GM19467 (cell line): ENCODE measurements around the gene XRCC4.
"Not testable (repeated sequence)": the region's sequence is repeated elsewhere in the genome, so short reads cannot be mapped to it uniquely, and the experiment has no call there.

Experiments used
- ATAC-seq: cut with Tn5 transposase; IDR thresholded peaks from one replicate; pipeline ENCODE4 v1.9.1; 2021; ENCODE audit warnings: mild to moderate bottlenecking, moderate library complexity; ENCODE audit not compliant: unreplicated experiment

Gene XRCC4

DNA sequence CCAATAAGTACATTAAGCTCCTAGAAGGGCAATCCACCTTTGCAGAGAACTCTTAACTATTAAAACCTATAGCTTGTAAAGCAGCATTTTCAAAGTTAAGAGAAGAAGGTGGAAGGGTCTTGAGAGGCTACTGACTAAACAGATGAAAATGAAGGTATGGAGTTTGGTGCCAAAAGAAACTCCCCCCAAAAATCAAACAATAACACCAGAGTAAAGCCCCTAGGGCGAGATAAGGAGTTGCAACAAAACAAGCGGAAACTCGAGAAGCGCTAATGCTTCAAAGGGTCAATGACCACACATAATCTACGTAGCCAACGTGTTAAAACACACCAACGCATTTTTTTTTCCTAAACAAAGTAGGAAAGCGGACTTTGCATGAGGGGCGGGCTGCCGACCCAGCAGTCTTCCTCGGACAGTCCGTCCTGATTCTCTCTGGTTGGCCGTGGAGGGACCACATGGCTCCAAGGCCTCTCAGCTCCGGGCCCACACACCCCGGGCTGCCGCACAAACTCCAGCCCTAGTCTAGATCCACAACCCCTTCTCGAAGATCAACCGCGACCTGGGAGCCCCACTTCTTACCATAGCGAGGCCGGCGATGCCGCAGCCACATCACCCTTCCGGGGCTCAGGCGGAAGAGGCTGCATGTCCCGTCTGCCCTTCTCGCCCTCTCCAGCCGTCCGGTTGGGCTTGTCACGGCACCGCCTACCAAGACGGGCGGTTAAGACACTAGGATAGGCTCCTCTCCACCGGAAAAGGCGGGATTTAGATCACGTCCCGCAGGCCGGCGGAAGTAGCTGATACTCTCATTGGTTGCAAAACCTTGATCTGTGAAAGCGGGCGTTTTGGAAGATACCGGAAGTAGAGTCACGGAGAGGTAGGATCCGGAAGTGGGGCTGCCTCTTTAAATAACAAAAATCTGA is at the start of gene XRCC4, which contains the start of gene TMEM167A:
XRCC4 (plus strand) TSS at position 806 of the 920 bp plus-strand sequence. CDS start 27,373 bp downstream, outside the sequence.
TMEM167A (minus strand) TSS at position 653 of the 920 bp plus-strand sequence; CDS start at position 582, 71 bp downstream.
- peak; percentile 99 for ATAC-seq

DNA sequence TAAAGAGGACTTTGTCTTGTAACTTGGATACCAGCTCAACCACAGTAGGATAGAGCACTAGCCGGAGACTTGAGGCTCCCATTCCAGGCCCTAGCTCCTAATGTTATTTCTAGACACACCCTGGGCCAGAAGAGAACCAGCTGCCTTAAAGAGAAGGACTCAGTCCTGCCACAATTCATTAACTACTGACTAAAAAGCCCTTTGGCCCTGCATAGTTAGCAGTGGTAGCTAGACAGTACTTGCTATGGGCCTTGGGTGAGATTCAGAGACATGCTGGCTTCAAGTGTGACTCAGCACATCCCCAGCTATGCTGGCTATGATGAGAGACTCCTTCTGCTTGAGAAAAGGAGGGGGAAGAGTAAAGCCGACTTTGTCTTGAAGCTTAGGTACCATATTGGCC is 47.4 kb upstream of the XRCC4 start:
- no peak for ATAC-seq

DNA sequence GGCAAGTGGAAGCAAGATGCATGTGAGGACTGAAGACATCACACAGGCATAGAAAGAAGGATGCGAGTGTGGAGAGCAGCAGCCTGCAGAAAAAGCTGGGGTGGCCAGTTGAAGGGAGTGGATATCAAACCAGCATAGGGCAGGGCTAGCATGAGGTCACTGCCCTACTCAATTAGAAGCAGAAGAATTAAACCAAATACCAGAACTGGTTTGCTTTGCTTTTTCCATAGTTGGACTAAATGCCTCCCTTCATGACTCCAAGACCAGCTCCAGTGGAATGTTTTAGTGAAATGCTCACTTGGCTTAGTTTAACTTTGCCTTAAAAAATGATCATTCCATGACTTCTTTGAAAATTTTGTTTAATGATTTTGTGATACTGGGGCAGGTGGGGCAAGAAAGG is 46.0 kb upstream of the XRCC4 start:
- ATAC-seq = no peak

DNA sequence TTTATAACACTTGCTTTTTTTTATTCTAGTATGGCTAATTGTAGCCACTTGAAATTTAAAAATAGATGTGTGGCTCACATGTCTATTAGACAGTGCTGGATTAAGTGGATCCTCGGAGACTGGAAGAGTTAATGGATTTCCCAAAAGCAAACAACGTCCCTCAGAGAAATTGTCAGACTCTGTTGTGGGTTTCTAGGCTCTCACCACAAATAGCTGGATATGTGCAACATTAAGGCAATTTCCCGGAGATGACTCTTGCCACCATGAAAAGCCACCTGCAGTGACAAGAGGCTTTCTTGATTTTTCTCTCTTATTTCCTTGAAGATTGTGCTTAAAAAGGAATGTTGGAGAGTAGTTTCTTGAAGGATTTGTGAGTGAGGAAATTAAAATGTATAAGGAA is 43.3 kb upstream of the XRCC4 start:
- ATAC-seq = no peak

DNA sequence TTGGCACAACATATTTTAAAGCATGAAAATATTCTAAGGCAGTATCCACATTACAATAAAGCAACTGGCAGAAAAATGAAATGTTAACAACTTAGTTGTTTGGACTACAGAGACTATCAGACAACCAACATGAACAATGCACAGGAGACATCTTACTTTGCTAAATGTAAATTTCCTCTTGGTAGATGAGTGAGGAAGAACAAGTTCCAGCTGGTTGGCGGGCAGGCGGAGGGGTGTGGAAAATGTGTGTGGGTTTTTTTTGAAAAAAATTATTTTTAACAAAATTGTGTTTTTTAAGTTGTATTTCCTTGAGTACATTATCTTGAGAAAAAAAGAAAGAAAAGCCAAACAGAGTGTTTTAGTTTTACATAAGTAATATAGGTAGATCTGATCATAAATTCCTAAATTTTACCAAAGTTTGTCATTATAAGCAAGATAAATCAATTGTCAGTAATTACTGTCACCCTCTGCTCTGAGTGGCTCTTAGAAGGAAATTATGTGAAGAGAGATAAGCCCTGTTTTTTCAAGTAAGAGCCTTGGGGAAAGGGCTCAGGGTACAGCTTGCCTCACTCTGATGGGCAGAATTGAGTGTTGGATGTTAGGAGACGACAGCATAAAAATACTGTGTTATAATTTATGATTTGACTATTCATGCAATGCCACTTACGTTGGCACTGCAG is 42.7 kb upstream of the XRCC4 start:
- ATAC-seq = no peak

DNA sequence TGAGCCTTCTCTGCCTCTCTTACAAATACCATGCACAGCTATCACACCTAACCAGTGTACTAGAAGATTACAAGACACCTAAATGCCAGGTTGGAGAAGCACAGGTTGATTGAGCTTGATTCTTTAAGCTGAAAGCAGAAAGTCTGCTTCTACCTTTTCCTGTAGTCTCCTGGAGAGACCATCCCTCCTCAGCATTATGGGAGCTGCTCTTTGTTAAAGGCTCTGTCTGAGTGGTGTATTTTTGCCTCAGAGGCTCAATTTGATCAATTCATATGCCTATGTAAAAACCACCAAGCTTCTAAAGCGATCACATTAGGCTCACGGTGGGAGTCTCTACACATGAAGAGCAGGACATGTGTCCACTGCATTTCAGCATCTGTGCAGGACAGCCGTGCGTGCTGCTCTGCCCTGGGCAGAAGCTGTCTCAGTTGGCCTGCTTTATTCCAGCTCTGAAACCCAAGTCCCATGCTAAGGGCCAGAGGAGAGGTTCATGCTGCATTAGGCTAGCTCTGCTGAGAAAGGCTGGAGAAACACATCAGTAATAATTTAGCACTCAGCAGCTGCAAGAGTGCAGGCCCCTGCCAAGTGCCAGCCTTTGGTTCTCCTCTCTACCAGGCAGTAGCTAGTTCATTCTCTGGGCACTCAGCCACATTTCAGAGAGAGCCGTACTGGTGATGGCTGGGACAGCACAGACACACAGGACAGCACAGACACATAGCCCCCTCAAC is 41.8 kb upstream of the XRCC4 start:
- ATAC-seq = no peak

DNA sequence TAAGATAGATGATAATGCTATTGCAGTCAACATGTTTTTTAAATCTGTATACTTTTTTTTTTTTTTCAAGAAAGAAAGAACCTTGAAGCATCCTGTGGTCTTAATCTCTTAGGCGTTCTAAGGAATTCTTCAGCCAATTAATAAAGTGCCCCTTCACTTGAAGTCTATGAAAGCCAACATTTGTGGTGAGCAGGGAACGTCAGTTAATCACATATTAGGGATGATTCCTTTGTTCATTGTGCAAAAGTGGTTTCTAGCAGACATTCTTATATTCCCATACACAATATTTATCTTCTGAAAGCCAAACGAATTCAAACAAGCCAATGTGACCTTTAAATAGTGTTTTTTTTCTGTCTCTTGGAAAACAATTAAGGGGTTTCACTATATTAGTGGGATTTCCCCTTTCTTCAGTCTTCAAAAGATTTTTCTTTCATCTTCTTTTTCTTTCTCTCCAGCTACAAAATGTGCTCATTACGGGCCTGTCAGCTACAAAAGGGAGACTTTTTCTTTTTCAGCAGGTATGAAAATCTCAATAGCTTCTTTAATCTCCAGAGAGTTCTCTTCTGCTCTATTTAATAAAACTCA is 40.3 kb upstream of the XRCC4 start:
- no peak for ATAC-seq

DNA sequence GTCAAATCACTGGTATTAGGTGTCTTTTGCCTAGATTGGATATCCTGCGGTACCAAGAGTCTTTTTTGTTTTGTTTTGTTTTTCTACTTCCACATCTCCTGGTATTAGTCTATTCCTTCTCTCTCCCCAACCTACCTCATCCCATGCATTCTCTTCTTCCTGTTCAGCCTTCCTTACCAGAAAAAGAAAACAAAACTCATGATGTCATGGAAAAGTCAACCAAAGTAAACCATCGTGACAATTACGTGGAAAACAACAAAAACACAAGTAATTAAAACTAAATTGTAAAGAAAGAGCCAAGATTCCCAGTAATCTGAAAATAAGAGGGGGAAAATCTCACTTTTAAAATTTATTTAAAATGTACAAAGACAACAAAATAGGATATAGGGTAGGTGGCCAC is 38.4 kb upstream of the XRCC4 start:
- no peak for ATAC-seq

DNA sequence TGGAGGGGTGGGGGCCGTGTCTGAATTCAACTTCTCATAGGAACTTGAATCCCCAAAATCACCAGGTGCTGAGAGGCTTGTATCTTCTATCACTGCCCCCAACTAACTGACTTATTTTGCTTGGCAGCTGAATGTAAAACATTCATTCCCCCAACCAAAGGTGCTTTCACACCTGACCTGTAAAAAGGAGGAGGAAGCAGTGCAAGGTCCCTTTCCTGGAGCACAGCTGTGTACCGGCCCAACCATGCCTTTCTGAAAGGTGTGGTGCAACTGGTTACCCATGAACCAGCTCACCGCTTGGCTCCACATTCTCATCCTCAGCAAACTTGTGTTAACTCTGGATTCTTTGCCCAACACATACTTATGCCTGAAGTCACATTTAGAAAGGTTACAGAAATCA is 34.8 kb upstream of the XRCC4 start:
- ATAC-seq = no peak

DNA sequence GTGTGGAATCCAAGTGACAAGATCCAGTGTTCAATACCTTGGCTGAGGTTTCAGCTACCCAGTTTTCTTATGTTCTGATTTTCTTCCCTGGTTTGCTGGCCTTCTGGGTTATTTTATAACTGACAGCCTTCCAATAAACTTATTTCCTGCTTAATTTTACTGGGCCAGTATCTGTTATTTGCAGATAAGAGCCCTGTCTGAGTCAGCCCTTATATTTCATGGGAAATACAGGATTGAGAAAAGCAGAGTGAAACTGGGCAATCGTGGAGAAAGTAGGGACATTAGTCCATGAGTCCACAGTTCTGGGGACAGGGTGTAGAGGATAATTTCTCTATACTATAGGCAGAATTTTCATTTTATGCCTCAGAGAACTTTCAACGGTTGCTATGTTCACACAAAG is 32.4 kb upstream of the XRCC4 start:
- ATAC-seq = no peak

DNA sequence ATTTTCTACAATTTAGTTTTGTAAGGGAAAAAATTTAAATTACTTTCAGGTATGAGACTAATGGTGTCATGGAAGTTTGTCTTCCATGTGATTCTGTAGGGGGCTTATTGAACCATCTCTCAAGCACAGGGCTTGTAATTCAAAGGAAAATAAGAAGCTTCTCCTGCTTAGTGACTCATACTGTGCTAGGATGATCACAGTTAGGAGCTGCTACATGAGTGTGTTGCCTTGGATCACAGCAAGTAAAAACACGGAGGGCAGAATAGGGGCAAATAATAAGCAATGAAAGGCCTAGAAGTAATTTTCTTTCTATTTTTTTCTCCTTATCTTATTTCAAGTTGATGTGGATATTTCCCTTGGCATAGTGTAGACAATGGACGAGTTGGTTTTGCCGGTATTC is 29.1 kb upstream of the XRCC4 start:
- ATAC-seq = no peak

DNA sequence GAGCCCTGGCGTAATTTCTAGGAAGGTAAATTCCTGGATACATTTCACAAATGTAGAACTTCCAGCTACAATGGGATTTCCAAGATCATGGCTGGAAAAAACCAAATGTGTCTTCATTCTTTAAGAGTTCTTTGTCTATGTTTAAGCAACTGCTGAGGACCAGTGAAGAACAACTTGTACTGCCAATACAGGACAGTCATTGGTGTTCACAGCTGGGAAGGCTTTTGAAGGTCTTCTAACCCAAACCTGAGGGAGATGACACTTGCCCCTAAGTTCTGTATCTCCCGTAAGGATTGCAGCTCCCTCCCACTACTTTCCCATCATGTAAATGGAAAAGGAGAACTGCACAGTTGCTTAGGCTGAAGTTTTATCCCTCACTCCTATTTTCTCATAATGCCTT is 28.5 kb upstream of the XRCC4 start:
- no peak for ATAC-seq

DNA sequence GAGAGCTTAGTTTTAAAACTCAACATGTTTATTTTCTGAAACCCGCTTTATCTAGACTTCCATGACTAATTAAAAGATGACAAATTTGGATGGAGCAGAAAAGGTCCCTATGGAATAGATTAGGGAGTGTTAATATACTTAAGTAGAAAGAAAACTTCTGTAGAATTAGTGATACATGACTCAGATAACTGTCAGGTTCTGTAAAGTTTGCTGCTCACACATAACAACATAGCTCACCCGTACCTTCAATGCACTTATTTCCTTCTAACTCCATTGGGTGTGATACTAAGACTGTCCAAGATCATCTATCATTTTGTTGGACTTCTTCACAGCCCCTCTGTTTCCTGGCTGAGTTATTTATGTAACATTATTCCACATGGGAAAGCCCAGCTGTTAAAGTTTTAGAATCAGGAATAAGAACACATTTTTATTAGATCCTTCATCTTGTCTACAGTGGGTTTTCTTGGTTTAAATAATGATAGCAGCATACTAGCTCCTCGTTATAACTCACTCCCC is 27.9 kb upstream of the XRCC4 start:
- ATAC-seq = no peak

DNA sequence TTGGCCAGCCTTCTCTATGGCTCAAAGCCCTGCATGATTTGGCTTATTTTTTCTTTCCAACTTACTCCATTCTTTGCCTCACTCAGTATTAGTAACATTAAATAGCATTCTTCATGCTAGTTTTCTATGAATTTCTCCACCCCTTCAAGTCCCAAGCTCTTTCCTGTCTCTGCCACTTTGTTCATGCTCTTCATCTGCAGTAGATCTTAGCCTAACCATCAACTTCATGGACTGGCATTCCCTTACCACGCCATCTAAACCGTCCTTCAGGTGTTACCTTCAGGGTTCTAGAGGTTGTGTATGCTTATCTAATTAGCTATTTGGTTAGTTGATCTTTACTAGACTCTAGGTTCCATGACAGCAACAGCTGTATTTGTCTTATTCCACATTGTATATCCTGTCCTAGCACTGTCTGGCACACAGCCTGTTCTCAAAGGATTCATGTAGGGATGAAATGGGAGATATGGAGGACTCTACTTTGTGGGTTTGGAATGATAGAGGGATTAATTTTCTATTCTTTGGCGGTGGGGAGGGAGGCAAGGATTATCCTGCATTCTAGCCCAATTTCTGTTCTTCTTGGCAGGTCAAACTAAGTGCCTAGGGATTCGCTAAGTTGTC is 26.5 kb upstream of the XRCC4 start:
- ATAC-seq = no peak

DNA sequence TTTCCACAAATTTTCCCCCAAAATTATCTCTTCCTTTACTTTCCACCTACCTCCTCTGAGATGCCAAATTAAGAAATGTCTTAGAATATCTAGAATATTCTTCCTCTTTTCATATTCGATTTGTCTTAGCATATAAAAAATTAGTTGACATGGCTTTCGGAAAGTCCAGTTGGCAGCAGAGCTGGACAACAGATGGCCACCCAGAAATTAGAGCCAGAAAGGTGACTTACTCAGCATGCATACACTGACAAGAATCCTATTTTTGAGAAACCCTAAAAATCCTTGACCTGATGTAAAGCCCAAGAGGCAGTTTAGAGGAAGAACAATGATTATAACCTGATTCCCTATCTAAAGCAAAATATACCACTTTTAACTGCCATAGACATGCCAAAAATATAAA is 22.2 kb upstream of the XRCC4 start:
- ATAC-seq = no peak

DNA sequence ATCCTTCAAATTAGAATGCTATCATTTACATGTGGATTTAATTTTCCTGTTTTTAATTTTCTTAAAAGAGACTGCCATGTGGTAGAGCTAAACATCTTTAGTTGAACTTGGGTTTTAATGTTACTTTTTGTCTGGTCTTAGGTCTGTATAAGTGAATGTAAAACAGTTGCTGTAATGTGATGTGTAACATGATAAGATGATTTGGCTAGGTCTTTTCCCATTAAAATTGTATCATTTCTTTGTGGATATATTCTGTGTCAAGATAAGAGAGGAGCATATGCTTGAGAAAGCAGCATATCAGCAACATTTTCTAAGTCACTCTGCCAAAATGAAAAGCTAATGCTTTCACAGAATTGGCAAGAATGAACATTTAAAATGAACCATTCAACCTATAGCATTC is 18.6 kb upstream of the XRCC4 start:
- no peak for ATAC-seq

DNA sequence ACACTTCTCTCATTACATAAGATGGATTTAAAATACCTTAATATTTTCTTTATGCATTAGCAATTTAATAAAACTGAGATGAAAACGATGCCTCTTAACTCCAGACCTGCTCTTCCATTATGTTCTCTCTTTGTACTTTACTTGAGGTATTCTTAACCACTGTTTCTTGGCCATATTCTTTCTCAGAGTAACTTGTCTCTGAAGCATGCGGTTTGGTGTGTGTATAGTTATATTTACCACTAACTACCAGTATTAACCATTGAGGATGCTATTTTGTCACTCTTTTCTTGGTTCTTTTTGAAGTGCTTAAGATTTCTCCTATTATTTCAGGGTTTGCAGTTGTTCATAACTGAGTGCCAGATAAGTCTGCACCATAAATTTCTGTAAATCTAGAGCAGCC is 18.0 kb upstream of the XRCC4 start:
- no peak for ATAC-seq

DNA sequence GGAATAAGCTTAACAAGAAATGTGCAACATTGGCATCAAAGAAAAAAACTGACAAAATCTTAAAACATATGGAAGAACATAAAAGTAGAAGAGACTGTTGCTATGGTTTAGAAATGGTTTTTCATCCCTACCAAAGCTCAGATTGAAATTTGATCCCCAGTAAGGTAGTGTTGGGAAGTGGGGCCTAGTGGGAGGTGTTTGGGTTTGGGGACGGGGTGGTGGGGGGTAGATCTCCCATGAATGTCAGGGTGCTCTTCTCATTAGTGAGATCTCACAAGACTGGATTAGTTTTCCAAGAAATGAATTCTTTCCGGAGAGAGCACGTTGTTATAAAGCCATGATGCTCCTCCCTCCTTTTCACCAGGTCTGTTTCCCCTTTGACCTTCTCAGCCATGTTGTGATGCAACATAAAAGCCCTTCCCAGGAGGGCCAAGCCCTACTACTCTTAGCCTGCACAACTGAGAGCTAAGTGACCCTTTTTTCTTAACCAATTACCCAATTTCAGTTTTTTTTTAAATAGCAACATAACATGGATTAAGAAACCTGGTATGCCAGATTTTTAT is 10.7 kb upstream of the XRCC4 start:
- ATAC-seq = no peak

DNA sequence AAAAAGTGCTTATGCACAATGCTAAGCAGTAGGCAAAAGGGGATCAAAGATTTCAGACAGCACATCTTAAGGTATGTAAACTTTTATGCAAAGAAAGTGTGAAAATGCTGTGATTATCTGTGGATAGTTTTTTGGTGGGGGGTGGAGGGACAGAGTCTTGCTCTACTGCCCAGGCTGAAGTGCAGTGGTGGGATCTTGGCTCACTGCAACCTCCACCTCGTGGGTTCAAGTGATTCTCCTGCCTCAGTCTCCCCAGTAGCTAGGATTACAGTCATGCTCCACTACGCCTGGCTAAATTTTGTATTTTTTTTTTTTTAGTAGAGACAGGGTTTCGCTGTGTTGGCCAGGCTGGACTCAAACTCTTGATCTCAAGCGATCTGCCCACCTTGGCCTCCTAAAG is 10.0 kb upstream of the XRCC4 start:
- not testable (repeated sequence) for ATAC-seq
